Gastroesophageal sphincter (tissue), 3 donors: ENCODE data around the gene KAT2A.

Source experiments
- POLR2A ChIP-seq, 2 donors: fragments of 450-650 bp; IDR thresholded peaks; one replicate each; pipeline ENCODE4 v1.6.1; 2017; ENCODE audit warnings: antibody characterized with exemption in 2 of 2, mild to moderate bottlenecking in 2 of 2, moderate library complexity in 1 of 2
- POLR2AphosphoS5 ChIP-seq: sonication (generic); formaldehyde crosslinking; IDR thresholded peaks from one replicate; pipeline ENCODE4 v1.6.1; 2017; ENCODE audit warnings: antibody characterized with exemption
- TF ChIP-seq, protein P1 (sequence below), 4 experiments: fragments of 200-600 bp in 2 of 4; fragments of 450-650 bp in 2 of 4; sonication (generic) in 1 of 4; IDR thresholded peaks; one replicate each; pipeline ENCODE4 v1.5.1; 2017 to 2019; ENCODE audit warnings: antibody characterized with exemption in 4 of 4, mild to moderate bottlenecking in 2 of 4, moderate library complexity in 2 of 4

DNA sequence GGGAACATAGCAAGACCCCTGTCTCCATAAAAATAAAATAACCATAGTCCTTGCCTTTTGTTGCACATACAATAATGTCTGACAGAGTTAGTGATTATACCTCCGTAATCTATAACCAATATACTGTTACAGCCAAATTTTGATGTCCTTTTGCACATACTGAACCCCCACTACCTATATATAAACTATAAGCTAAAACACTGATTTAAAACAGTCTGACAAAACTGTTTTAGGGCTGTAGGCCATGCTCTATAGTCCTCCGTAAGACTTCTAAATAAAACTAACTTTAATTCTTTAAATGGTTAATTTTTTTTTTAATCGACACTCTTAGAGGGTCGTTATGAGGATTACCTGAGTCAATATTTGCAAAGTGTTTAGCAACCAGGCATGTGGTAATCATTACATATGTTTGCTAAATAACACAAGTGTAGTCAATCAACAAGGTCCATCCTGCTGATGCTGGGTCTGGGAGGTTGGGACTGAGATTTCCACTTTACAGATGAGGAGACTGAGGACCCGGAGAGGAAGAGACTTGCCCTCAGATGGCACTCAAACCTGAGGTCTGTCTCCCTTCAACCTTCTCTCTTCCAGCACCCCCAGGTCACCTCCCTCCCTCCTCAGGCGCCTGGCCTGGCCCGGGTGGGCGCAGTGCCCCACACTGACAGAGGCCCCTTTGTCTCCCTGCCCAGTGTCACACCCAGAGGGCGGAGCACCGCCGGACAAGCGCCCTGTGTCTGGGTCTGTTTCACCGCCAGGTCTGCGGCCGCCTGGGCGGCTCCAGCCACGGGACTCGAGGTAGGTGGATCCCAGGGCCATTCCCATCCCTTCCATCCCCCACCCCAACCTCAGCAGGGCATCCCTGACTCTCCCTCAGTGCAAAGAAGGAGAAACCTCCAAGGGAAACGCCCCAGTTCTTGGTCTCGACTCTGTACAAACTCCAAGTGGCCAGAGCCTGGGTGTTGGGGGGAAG lies 33.1 kb downstream of the KAT2A start:
- TF ChIP-seq, protein P1, sequence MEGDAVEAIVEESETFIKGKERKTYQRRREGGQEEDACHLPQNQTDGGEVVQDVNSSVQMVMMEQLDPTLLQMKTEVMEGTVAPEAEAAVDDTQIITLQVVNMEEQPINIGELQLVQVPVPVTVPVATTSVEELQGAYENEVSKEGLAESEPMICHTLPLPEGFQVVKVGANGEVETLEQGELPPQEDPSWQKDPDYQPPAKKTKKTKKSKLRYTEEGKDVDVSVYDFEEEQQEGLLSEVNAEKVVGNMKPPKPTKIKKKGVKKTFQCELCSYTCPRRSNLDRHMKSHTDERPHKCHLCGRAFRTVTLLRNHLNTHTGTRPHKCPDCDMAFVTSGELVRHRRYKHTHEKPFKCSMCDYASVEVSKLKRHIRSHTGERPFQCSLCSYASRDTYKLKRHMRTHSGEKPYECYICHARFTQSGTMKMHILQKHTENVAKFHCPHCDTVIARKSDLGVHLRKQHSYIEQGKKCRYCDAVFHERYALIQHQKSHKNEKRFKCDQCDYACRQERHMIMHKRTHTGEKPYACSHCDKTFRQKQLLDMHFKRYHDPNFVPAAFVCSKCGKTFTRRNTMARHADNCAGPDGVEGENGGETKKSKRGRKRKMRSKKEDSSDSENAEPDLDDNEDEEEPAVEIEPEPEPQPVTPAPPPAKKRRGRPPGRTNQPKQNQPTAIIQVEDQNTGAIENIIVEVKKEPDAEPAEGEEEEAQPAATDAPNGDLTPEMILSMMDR (IDR thresholded peaks at IDR 0.05) = no peak
- no peak for TF ChIP-seq POLR2AphosphoS5
- no peak for TF ChIP-seq POLR2A (IDR thresholded peaks at IDR 0.05)
